GM12874 (cell line): ENCODE results near the gene DRD2.

Experiments
- CTCF ChIP-seq: IDR thresholded peaks from 2 replicates; pipeline ENCODE4 v1.5.1; 2011; ENCODE audit warnings: low read depth, mild to moderate bottlenecking, control low read depth, low read length, moderate library complexity; ENCODE audit not compliant: insufficient read depth

Gene DRD2

GRCh38 chr11:113409526-113409925 is 65.7 kb downstream of the DRD2 start:
- TF ChIP-seq CTCF: no peak

- no peak for TF ChIP-seq CTCF
These were observed 66.3 kb downstream of the DRD2 start for GRCh38 chr11:113408887-113409286.

GRCh38 chr11:113408206-113408605 is 67.0 kb downstream of the DRD2 start:
- TF ChIP-seq CTCF: no peak

GRCh38 chr11:113407163-113407562 is 68.0 kb downstream of the DRD2 start:
- TF ChIP-seq CTCF: no peak

GRCh38 chr11:113405724-113406478 is 69.3 kb downstream of the DRD2 start:
- no peak for TF ChIP-seq CTCF

GRCh38 chr11:113404859-113405430 is 70.3 kb downstream of the DRD2 start:
- TF ChIP-seq CTCF: no peak

GRCh38 chr11:113401718-113402117 is 73.5 kb downstream of the DRD2 start:
- no peak for TF ChIP-seq CTCF
